Measurements from ENCODE around the gene PTOV1. TPM values are rescaled to one million over a fixed set of nuclear protein-coding genes. Genes with fewer than 3 reads are reported as not detected.

PTOV1 gene
- total and polyA plus RNA-seq, 2 of the 4 experiments (the other 2 are of a cell fraction): 34.4 to 107 TPM

DNA sequence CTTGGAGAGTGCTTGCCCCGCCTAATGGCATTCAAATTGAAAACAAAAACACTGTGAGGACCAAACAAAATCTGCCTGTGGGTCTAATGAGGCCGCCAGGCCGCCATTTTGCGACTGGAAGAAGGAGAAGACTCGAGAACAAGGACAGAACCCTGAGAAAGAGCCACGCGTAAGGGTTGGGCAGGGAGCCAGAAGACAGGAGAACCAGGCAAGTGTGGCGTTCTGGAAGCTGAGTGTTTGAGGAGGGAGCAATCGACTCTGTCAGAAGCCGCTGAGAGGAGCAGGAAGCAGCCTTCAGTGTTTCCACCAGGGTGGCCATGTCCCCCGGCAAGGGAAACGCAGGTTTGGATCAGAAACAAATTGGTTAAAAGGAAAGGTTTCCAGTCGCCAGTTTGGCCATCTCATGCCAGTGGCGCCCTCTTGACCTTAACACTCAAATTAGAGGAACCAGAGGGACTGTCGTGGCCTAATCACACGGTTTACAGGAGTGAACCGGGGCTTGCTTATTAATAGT, 10.2 kb upstream of the PTOV1 start:
- in situ Hi-C loops (cut with MboI; ENCODE audit: low sequenced_read_pairs): no loop called here
- CTCF ChIA-PET: no interaction called here

More for the DNA sequence above, 10.2 kb upstream of the PTOV1 start:
- H2BK15ac ChIP-seq (ENCODE audit: low read depth, low read length): no peak overlapping the region
- H4K20me1 ChIP-seq (ENCODE audit: insufficient read depth, low read length): no peaks in the 10 kb centered on the region; the same call in 1 of the 2 replicates
- H3K9me3 ChIP-seq (ENCODE audit: control insufficient read depth, insufficient read depth, low read length): no peaks in the 10 kb centered on the region
- H3K27ac ChIP-seq (ENCODE audit: insufficient read depth, low read length): no peak overlapping the region
- no peak overlapping the region for H2AFZ ChIP-seq (replicated peaks; ENCODE audit: low read length, poor library complexity)
- peaks cover 9% of the 10 kb centered on the region; the same call in 1 of the 2 replicates for H3K9me1 ChIP-seq (ENCODE audit: insufficient read depth, low read length)
- no peak for DNase-seq
- no peaks in the 10 kb centered on the region for H3K4me1 ChIP-seq (ENCODE audit: control insufficient read depth, insufficient read depth, low read length)
- no peak overlapping the region for H2BK20ac ChIP-seq (ENCODE audit: low read depth, low read length)
- no peak overlapping the region for H3K9ac ChIP-seq (ENCODE audit: low read depth, low read length)
- peaks cover 0 to 29% of the 10 kb centered on the region in 2 experiments; a peak in 2 of 4 replicates for H3K79me1 ChIP-seq (ENCODE audit: low read depth in 1 of 2, low read length in 2 of 2)
- no peak for ATAC-seq (ENCODE audit: low read depth)
- H3K23ac ChIP-seq (ENCODE audit: low read depth, low read length): no peak overlapping the region
- intact Hi-C loops (cut with micrococcal nuclease) (no loop called here), dilution Hi-C loops (cut with HindIII; ENCODE audit: low sequenced_read_pairs, unreplicated experiment) (no loop called here)
- WGBS, 2 experiments (ENCODE audit: extremely low coverage in 2 of 2, insufficient read length in 1 of 2): 82% methylated on average over 10 of the region's 17 CpGs; no CpG with 5 or more reads in 1 of the 2 experiments
- no peak overlapping the region for H3K14ac ChIP-seq (replicated peaks; ENCODE audit: low read depth, low read length)
- H2AK5ac ChIP-seq (ENCODE audit: low read depth, low read length): no peak overlapping the region
- POLR2A ChIA-PET (ENCODE audit: unreplicated experiment): no interaction called here
- H3K4ac ChIP-seq (ENCODE audit: low read depth, low read length): no peak overlapping the region
- no peak overlapping the region for H3K56ac ChIP-seq (ENCODE audit: extremely low read depth, insufficient read depth, low read length)
- no peak overlapping the region for H2BK5ac ChIP-seq (ENCODE audit: low read depth, low read length, poor library complexity, severe bottlenecking)
- no peak overlapping the region for H4K8ac ChIP-seq (ENCODE audit: low read depth in 2 of 2, low read length in 2 of 2)
- H2AK9ac ChIP-seq (replicated peaks; ENCODE audit: low read depth, low read length, poor library complexity): no peak overlapping the region
- no TSS peak for BruUV-seq (replicated peaks)
- peaks cover 43% of the 10 kb centered on the region for H3K36me3 ChIP-seq (ENCODE audit: control insufficient read depth, insufficient read depth, low read length)
- no peaks in the 10 kb centered on the region for H3K27me3 ChIP-seq (ENCODE audit: control insufficient read depth, insufficient read depth, low read length)
- H3K4me3 ChIP-seq (ENCODE audit: insufficient read depth, low read depth, low read length): no peak overlapping the region
- H3K18ac ChIP-seq (ENCODE audit: low read depth, low read length): no peak overlapping the region
- no peak overlapping the region for H3K4me2 ChIP-seq (ENCODE audit: low read depth, low read length)
- TF ChIP-seq CHD1 (IDR thresholded peaks at IDR 0.05; ENCODE audit: low read depth, low read length): no peak
- TF ChIP-seq MAFK (IDR thresholded peaks at IDR 0.05; ENCODE audit: low read depth, low read length): no peak
- no peak for TF ChIP-seq CEBPB (IDR thresholded peaks at IDR 0.05; ENCODE audit: low read depth, low read length)
- no peak for TF ChIP-seq BHLHE40 (IDR thresholded peaks at IDR 0.05; ENCODE audit: low read depth, low read length)
- TF ChIP-seq RFX5 (IDR thresholded peaks at IDR 0.05; ENCODE audit: low read depth, low read length): no peak
- no peak for TF ChIP-seq RCOR1 (IDR thresholded peaks at IDR 0.05; ENCODE audit: insufficient replicate concordance, low read length)
- TF ChIP-seq, protein P1, sequence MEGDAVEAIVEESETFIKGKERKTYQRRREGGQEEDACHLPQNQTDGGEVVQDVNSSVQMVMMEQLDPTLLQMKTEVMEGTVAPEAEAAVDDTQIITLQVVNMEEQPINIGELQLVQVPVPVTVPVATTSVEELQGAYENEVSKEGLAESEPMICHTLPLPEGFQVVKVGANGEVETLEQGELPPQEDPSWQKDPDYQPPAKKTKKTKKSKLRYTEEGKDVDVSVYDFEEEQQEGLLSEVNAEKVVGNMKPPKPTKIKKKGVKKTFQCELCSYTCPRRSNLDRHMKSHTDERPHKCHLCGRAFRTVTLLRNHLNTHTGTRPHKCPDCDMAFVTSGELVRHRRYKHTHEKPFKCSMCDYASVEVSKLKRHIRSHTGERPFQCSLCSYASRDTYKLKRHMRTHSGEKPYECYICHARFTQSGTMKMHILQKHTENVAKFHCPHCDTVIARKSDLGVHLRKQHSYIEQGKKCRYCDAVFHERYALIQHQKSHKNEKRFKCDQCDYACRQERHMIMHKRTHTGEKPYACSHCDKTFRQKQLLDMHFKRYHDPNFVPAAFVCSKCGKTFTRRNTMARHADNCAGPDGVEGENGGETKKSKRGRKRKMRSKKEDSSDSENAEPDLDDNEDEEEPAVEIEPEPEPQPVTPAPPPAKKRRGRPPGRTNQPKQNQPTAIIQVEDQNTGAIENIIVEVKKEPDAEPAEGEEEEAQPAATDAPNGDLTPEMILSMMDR (conservative IDR thresholded peaks at IDR 0.05; ENCODE audit: low read depth, low read length): no peak
- no peak for TF ChIP-seq FOS (IDR thresholded peaks at IDR 0.05; ENCODE audit: low read depth, low read length)
- no peak for TF ChIP-seq MAZ (IDR thresholded peaks at IDR 0.05; ENCODE audit: borderline replicate concordance, low read depth, low read length)
- no peak for TF ChIP-seq SMC3 (IDR thresholded peaks at IDR 0.05; ENCODE audit: low read depth, low read length)
- no peak for TF ChIP-seq RAD21 (IDR thresholded peaks at IDR 0.05; ENCODE audit: low read length)
- no peak for TF ChIP-seq USF2 (IDR thresholded peaks at IDR 0.05; ENCODE audit: low read depth, low read length)
- no peak for TF ChIP-seq ELK1 (IDR thresholded peaks at IDR 0.05; ENCODE audit: borderline replicate concordance, low read depth, low read length)
- TF ChIP-seq NFE2L2 (IDR thresholded peaks at IDR 0.05; ENCODE audit: low read depth, low read length): no peak
- TF ChIP-seq MXI1 (IDR thresholded peaks at IDR 0.05; ENCODE audit: borderline replicate concordance, low read depth, low read length): no peak
- no peak overlapping the region for H4K5ac ChIP-seq (ENCODE audit: low read depth, low read length)
- no peak overlapping the region for H4K91ac ChIP-seq (ENCODE audit: insufficient read depth, low read depth, low read length)
- no peak overlapping the region for H2BK120ac ChIP-seq (ENCODE audit: low read depth, low read length)
